OCI-LY1 (cell line): ENCODE measurements around the gene SLC15A4.

Experiments
- CTCF ChIP-seq: fragments of 200-600 bp; sonication (generic), shearing (Covaris generic); IDR thresholded peaks from 2 replicates; pipeline ENCODE4 v1.5.1; 2017; ENCODE audit warnings: mild to moderate bottlenecking, antibody characterized with exemption, low read length, moderate library complexity, mixed read lengths
- EZH2 ChIP-seq: fragments of 200-600 bp; sonication (generic), shearing (Covaris generic); IDR thresholded peaks from 2 replicates; pipeline ENCODE4 v1.8.0; 2017; ENCODE audit warnings: borderline replicate concordance, mixed run types, mild to moderate bottlenecking, antibody characterized with exemption, low read length, moderate library complexity, mixed read lengths

GRCh38 chr12:128794661-128795529, 28.9 kb downstream of the SLC15A4 start:
- TF ChIP-seq EZH2 (no peak), CTCF (no peak)
